ENCODE measurements around the gene LYL1. TPM values are rescaled to one million over a fixed set of nuclear protein-coding genes. Genes with fewer than 3 reads are reported as not detected.

Gene LYL1
- total and polyA plus RNA-seq, 2 of the 13 experiments (the other 11 are each of a cell fraction or from before 2014, with no cell fraction given) = 0.75 to 0.92 TPM

GRCh38 chr19:13052447-13053175, 50.0 kb downstream of the LYL1 start (continued):
- TF ChIP-seq ZNF34 (CRISPR knock-in tag; IDR thresholded peaks at IDR 0.05; ENCODE audit: borderline replicate concordance) = 0 out of 2 replicates have a peak, but pooled peaks have one; percentile 38
- TF ChIP-seq, protein P1, sequence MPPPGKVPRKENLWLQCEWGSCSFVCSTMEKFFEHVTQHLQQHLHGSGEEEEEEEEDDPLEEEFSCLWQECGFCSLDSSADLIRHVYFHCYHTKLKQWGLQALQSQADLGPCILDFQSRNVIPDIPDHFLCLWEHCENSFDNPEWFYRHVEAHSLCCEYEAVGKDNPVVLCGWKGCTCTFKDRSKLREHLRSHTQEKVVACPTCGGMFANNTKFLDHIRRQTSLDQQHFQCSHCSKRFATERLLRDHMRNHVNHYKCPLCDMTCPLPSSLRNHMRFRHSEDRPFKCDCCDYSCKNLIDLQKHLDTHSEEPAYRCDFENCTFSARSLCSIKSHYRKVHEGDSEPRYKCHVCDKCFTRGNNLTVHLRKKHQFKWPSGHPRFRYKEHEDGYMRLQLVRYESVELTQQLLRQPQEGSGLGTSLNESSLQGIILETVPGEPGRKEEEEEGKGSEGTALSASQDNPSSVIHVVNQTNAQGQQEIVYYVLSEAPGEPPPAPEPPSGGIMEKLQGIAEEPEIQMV (CRISPR knock-in tag; IDR thresholded peaks at IDR 0.05; ENCODE audit: low read depth) = 0 out of 2 replicates have a peak, but pooled peaks have one; percentile 35
- no peak for TF ChIP-seq SRSF9 (IDR thresholded peaks at IDR 0.05; ENCODE audit: borderline replicate concordance, insufficient read depth, low read depth, low read length, poor library complexity, severe bottlenecking)

DNA sequence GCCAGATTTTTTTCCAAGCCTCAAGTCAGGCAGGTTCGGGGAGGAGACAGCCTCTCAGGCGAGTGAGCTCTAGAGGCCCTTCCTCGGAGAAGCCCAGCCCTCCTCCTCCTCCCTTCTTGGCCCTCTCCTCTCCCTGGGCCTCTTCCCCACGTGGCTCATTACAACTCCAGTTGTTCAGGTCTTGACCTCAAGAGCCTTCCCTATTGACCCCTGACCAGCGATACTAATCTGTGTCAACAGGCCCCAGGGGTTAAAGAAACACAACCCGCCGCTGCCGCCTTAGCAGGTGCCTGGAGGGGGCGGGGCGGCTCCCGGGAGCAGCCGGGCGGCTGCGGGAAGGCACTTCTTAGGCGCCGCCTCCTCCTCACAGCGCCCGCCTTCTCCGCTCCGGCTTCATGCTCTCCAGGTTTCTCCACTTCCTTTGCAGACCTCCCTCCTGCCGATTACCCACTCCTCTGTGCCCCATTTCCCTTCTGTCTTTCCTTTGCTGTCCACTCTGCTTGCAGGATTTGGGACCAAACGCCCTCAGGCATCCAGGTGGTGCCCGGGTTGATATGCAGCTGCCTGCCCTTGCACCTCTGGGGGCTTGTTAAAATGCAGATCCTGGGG, 51.0 kb downstream of the LYL1 start:
- intact Hi-C loops (cut with micrococcal nuclease; ENCODE audit: unreplicated experiment) = no loop called here
- Histone ChIP-seq H2AFZ (ENCODE audit: low read length) (no peak overlapping the region), H4K20me1 (ENCODE audit: insufficient read depth, low read length) (peaks cover 10% of the 10 kb centered on the region), H3K4me1 (ENCODE audit: insufficient read depth, low read length) (peaks cover 67% of the 10 kb centered on the region), H3K36me3 (replicated peaks in 1 of 2; ENCODE audit: control insufficient read depth in 1 of 2, insufficient read depth in 2 of 2, low read length in 2 of 2) (peaks cover 0 to 12% of the 10 kb centered on the region in 2 experiments; a peak in 3 of 5 replicates), H3K79me2 (ENCODE audit: insufficient read depth, low read length) (peaks cover 24% of the 10 kb centered on the region), H3K27me3 (ENCODE audit: control insufficient read depth in 1 of 2, insufficient read depth in 2 of 2, low read length in 2 of 2) (no peaks in the 10 kb centered on the region), H3K4me2 (ENCODE audit: low read depth, low read length) (peak overlapping the region; percentile 78), H3K9me3 (ENCODE audit: low read length) (no peaks in the 10 kb centered on the region), H3K27ac (ENCODE audit: extremely low read length, insufficient read depth, low read length) (no peak overlapping the region), H3K4me3 (replicated peaks in 1 of 3; ENCODE audit: insufficient read depth in 1 of 3, low read depth in 2 of 3, low read length in 3 of 3) (peak overlapping the region in 1 of 3 experiments; percentile 53; a peak in 1 of 6 replicates), H3K9ac (ENCODE audit: insufficient read depth, low read depth, low read length) (peak overlapping the region; percentile 40; the same call in 1 of the 2 replicates)
- 19% methylated on average over 15 of the region's 23 CpGs for WGBS (ENCODE audit: low lambda C conversion rate)
- ChIA-PET POLR2A (interaction anchor here (1.2 to 7.1 kb wide), 5 partner anchors 8 to 29 kb away, joined by 5 to 121 read pairs (median 23); no protein-coding TSS in a partner anchor), CTCF (ENCODE audit: low intra/inter-chr PET ratio, low total read pairs) (no interaction called here)
- peak; percentile 73 for FAIRE-seq
- in situ Hi-C loops (cut with HindIII; ENCODE audit: extremely low pct_ligation_motif_present, low pct_unique_long_range_greater_than_20kb) = no loop called here
- peak; percentile 54 for DNase-seq (ENCODE audit: low spot score)
- no peak; the same call in 2 of the 3 replicates for ATAC-seq
- no TSS peak for BruUV-seq (replicated peaks)
- TF ChIP-seq NR3C1 (CRISPR knock-in tag; IDR thresholded peaks at IDR 0.05) = no peak
- no peak for TF ChIP-seq TBL1XR1 (IDR thresholded peaks at IDR 0.05; ENCODE audit: borderline replicate concordance, low read length, partially characterized antibody)
- TF ChIP-seq ZNF501 (CRISPR knock-in tag; IDR thresholded peaks at IDR 0.05) = no peak
- TF ChIP-seq SMAD9 (CRISPR knock-in tag; IDR thresholded peaks at IDR 0.05) = no peak
- TF ChIP-seq, protein P2, sequence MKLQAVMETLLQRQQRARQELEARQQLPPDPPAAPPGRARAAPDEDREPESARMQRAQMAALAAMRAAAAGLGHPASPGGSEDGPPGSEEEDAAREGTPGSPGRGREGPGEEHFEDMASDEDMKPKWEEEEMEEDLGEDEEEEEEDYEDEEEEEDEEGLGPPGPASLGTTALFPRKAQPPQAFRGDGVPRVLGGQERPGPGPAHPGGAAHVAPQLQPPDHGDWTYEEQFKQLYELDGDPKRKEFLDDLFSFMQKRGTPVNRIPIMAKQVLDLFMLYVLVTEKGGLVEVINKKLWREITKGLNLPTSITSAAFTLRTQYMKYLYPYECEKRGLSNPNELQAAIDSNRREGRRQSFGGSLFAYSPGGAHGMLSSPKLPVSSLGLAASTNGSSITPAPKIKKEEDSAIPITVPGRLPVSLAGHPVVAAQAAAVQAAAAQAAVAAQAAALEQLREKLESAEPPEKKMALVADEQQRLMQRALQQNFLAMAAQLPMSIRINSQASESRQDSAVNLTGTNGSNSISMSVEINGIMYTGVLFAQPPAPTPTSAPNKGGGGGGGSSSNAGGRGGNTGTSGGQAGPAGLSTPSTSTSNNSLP (IDR thresholded peaks at IDR 0.05; ENCODE audit: low read depth, low read length) = no peak
- no peak for TF ChIP-seq SIN3B (IDR thresholded peaks at IDR 0.05; ENCODE audit: low read length)
- TF ChIP-seq DPF2 (CRISPR knock-in tag; IDR thresholded peaks at IDR 0.05; ENCODE audit: borderline replicate concordance, low read depth) = no peak
- peak; percentile 57; the same call in 1 of the 2 replicates for TF ChIP-seq IRF2 (CRISPR knock-in tag; IDR thresholded peaks at IDR 0.05)
- TF ChIP-seq FOSL2 (CRISPR knock-in tag; IDR thresholded peaks at IDR 0.05) = no peak; the same call in 1 of the 2 replicates
- no peak for TF ChIP-seq ZNF619 (CRISPR knock-in tag; IDR thresholded peaks at IDR 0.05)
- TF ChIP-seq ZNF577 (CRISPR knock-in tag; IDR thresholded peaks at IDR 0.05; ENCODE audit: borderline replicate concordance, low read depth) = no peak
- TF ChIP-seq RFXAP (CRISPR knock-in tag; IDR thresholded peaks at IDR 0.05; ENCODE audit: borderline replicate concordance) = no peak
